ENCODE results near the gene MRPL44. TPM values are rescaled to one million over a fixed set of nuclear protein-coding genes. Genes with fewer than 3 reads are reported as not detected.

The MRPL44 gene
- total and polyA plus RNA-seq, 2 of the 13 experiments (the other 11 are each of a cell fraction or from before 2014, with no cell fraction given): 38.4 to 78.0 TPM

GRCh38 chr2:223979730-223980396, 22.6 kb downstream of the MRPL44 start (continued):
- TF ChIP-seq ZBTB40 (IDR thresholded peaks at IDR 0.05): peak; percentile 57
- peak; percentile 72; the same call in 1 of the 2 replicates for TF ChIP-seq ZBTB40 (CRISPR knock-in tag; IDR thresholded peaks at IDR 0.05)

GRCh38 chr2:223980397-223980735, 23.1 kb downstream of the MRPL44 start:
- no peak for DNase-seq (ENCODE audit: low spot score)

More at GRCh38 chr2:223980397-223980735, 23.1 kb downstream of the MRPL44 start:
- intact Hi-C loops (cut with micrococcal nuclease; ENCODE audit: unreplicated experiment) (no loop called here), in situ Hi-C loops (cut with HindIII; ENCODE audit: extremely low pct_ligation_motif_present, low pct_unique_long_range_greater_than_20kb) (no loop called here)
- no peak for ATAC-seq
- 23% methylated on average over 1 of the region's 1 CpG for WGBS (ENCODE audit: low lambda C conversion rate)
- no peak for FAIRE-seq
- CTCF ChIA-PET (ENCODE audit: low intra/inter-chr PET ratio, low total read pairs): no interaction called here
- no peak overlapping the region for H2AFZ ChIP-seq (ENCODE audit: low read length)
- H3K9ac ChIP-seq (ENCODE audit: insufficient read depth, low read depth, low read length): no peak overlapping the region
- H3K36me3 ChIP-seq (replicated peaks in 1 of 2; ENCODE audit: control insufficient read depth in 1 of 2, insufficient read depth in 2 of 2, low read length in 2 of 2): no peaks in the 10 kb centered on the region; a peak in 1 of 5 replicates
- POLR2A ChIA-PET: no interaction called here
- no peak overlapping the region for H3K27ac ChIP-seq (ENCODE audit: extremely low read length, insufficient read depth, low read length)
- H3K4me1 ChIP-seq (ENCODE audit: insufficient read depth, low read length): 0 out of 2 replicates have a peak, but pooled peaks cover 8% of the 10 kb centered on the region
- H3K4me3 ChIP-seq (replicated peaks in 1 of 3; ENCODE audit: insufficient read depth in 1 of 3, low read depth in 2 of 3, low read length in 3 of 3): no peak overlapping the region
- no peak overlapping the region for H3K4me2 ChIP-seq (ENCODE audit: low read depth, low read length)
- no peaks in the 10 kb centered on the region for H3K27me3 ChIP-seq (ENCODE audit: control insufficient read depth in 1 of 2, insufficient read depth in 2 of 2, low read length in 2 of 2)
- no TSS peak for BruUV-seq (replicated peaks)
- TF ChIP-seq HOXA7 (CRISPR knock-in tag; IDR thresholded peaks at IDR 0.05): no peak
- TF ChIP-seq HNRNPK (IDR thresholded peaks at IDR 0.05; ENCODE audit: low read depth, low read length, poor library complexity, severe bottlenecking): no peak
- TF ChIP-seq NR1H2 (CRISPR knock-in tag; IDR thresholded peaks at IDR 0.05; ENCODE audit: borderline replicate concordance, low read depth): no peak
- no peak for TF ChIP-seq KDM2A (CRISPR knock-in tag; IDR thresholded peaks at IDR 0.05; ENCODE audit: borderline replicate concordance, low read depth)
- 0 out of 4 replicates have a peak, but pooled peaks of 1 of the 2 experiments have one; percentile 26 for TF ChIP-seq MAFK (conservative IDR thresholded peaks at IDR 0.05 in 1 of 2, IDR thresholded peaks at IDR 0.05 in 1 of 2; ENCODE audit: low read length in 2 of 2)
- no peaks in the 10 kb centered on the region for H3K9me3 ChIP-seq (ENCODE audit: low read length)
- no peaks in the 10 kb centered on the region for H3K79me2 ChIP-seq (ENCODE audit: insufficient read depth, low read length)
- H4K20me1 ChIP-seq (ENCODE audit: insufficient read depth, low read length): no peaks in the 10 kb centered on the region

Data from HepG2 (cell line).